Parathyroid adenoma (tissue), 2 donors: Measurements from ENCODE around the gene TMEM168.
A peak's percentile ranks its signal among the peaks of the same experiment; 100 is the strongest.

Experiments used
- H2AFZ ChIP-seq: fragments of 300-600 bp; sonication (generic); one replicate; pipeline ENCODE4 v1.7.0; 2017; ENCODE audit warnings: antibody characterized with exemption, mild to moderate bottlenecking
- H3K27ac ChIP-seq: fragments of 300-600 bp; sonication (generic); one replicate; pipeline ENCODE4 v1.7.0; 2017
- H3K27me3 ChIP-seq: fragments of 300-600 bp; sonication (generic); one replicate; pipeline ENCODE4 v1.7.0; 2017; ENCODE audit warnings: low read length; ENCODE audit not compliant: control insufficient read depth, insufficient read depth
- H3K36me3 ChIP-seq: fragments of 300-600 bp; sonication (generic); one replicate; pipeline ENCODE4 v1.7.0; 2017; ENCODE audit warnings: low read length; ENCODE audit not compliant: control insufficient read depth, insufficient read depth
- H3K4me1 ChIP-seq: fragments of 300-600 bp; sonication (generic); one replicate; pipeline ENCODE4 v1.7.0; 2017; ENCODE audit warnings: control low read depth
- H3K4me2 ChIP-seq: fragments of 300-600 bp; sonication (generic); one replicate; pipeline ENCODE4 v1.7.0; 2017; ENCODE audit warnings: low read length
- H3K4me3 ChIP-seq: fragments of 300-600 bp; sonication (generic); one replicate; pipeline ENCODE4 v1.7.0; 2017; ENCODE audit warnings: low read depth, low read length
- H3K79me2 ChIP-seq: fragments of 300-600 bp; sonication (generic); one replicate; pipeline ENCODE4 v1.7.0; 2017; ENCODE audit warnings: control low read depth
- H3K9ac ChIP-seq: fragments of 300-600 bp; sonication (generic); one replicate; pipeline ENCODE4 v1.7.0; 2017; ENCODE audit warnings: mild to moderate bottlenecking
- H3K9me3 ChIP-seq: fragments of 300-600 bp; sonication (generic); one replicate; pipeline ENCODE4 v1.7.0; 2017; ENCODE audit warnings: low read length; ENCODE audit not compliant: control insufficient read depth
- TF ChIP-seq, protein P1 (sequence below): fragments of 300-600 bp; sonication (generic); IDR thresholded peaks from one replicate; pipeline ENCODE4 v1.7.0; 2017; ENCODE audit warnings: antibody characterized with exemption, mild to moderate bottlenecking
- donor health status: primary hyperparathyroidism.

TMEM168 gene

DNA sequence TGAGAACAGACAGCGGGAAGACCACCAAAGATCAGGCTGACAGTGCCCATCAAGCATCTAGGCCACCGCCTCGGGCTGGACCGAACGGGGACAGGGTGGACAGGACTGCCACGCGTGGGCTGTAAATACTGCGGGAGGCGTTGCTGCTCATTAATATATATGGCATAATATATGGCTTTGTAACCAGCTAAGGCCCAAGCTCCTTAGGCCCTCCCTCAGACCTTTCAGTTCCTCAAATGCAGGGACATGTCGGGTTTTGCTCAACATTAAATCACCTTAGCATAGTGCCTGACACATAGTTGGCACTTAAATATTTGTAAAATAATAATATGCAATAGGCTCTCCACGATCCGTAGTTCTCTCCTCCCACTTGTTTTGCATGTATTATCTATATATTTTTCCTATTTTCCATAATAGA, 402 bp upstream of the TMEM168 start:
- H3K36me3 ChIP-seq, result no peaks in the 10 kb centered on the region
- peak overlapping the region; percentile 59 for H3K9ac ChIP-seq
- peak overlapping the region; percentile 92 for H3K4me3 ChIP-seq
- H3K27ac ChIP-seq, result peak overlapping the region; percentile 88
- H3K79me2 ChIP-seq, result peaks cover 20% of the 10 kb centered on the region
- H3K9me3 ChIP-seq, result no peaks in the 10 kb centered on the region
- peak overlapping the region; percentile 93 for H2AFZ ChIP-seq
- H3K4me2 ChIP-seq, result peak overlapping the region; percentile 61
- H3K4me1 ChIP-seq, result peaks cover 9% of the 10 kb centered on the region
- TF ChIP-seq, protein P1, sequence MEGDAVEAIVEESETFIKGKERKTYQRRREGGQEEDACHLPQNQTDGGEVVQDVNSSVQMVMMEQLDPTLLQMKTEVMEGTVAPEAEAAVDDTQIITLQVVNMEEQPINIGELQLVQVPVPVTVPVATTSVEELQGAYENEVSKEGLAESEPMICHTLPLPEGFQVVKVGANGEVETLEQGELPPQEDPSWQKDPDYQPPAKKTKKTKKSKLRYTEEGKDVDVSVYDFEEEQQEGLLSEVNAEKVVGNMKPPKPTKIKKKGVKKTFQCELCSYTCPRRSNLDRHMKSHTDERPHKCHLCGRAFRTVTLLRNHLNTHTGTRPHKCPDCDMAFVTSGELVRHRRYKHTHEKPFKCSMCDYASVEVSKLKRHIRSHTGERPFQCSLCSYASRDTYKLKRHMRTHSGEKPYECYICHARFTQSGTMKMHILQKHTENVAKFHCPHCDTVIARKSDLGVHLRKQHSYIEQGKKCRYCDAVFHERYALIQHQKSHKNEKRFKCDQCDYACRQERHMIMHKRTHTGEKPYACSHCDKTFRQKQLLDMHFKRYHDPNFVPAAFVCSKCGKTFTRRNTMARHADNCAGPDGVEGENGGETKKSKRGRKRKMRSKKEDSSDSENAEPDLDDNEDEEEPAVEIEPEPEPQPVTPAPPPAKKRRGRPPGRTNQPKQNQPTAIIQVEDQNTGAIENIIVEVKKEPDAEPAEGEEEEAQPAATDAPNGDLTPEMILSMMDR, result no peak
- H3K27me3 ChIP-seq, result no peaks in the 10 kb centered on the region

DNA sequence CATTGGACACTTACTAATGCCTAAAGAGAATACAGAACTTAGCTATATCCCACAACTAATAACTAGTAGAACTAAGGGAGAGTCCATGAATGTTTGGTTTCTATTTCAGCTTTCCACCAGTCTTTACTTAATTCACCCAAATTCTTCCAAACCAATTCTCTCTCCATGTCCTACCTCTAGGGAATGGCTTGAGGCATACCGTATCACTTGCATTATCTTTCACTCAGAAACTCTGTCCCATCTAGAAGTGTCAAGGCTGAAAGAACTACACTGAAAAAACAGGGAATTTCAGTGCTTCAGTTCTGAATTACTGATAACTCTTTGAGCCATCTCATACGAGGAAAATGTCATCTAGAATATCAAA, 758 bp downstream of the TMEM168 start:
- TF ChIP-seq, protein P1, result no peak
- Histone ChIP-seq H3K4me3 (peak overlapping the region; percentile 92), H3K79me2 (peaks cover 20% of the 10 kb centered on the region), H2AFZ (peak overlapping the region; percentile 93), H3K4me2 (peak overlapping the region; percentile 61), H3K4me1 (peaks cover 9% of the 10 kb centered on the region), H3K27ac (peak overlapping the region; percentile 88), H3K9ac (peak overlapping the region; percentile 59), H3K9me3 (no peaks in the 10 kb centered on the region), H3K27me3 (no peaks in the 10 kb centered on the region), H3K36me3 (no peaks in the 10 kb centered on the region)

GRCh38 chr7:112788778-112789343, 1.3 kb downstream of the TMEM168 start:
- Histone ChIP-seq H3K4me2 (peak overlapping the region; percentile 61), H3K36me3 (no peaks in the 10 kb centered on the region), H3K27me3 (no peaks in the 10 kb centered on the region), H3K4me3 (peak overlapping the region; percentile 92), H3K79me2 (peaks cover 20% of the 10 kb centered on the region), H3K27ac (no peak overlapping the region), H3K9me3 (no peaks in the 10 kb centered on the region), H3K4me1 (peaks cover 9% of the 10 kb centered on the region), H2AFZ (peak overlapping the region; percentile 93), H3K9ac (no peak overlapping the region)
- TF ChIP-seq, protein P1, result no peak

- H2AFZ ChIP-seq, result no peak overlapping the region
- H3K79me2 ChIP-seq, result peaks cover 33% of the 10 kb centered on the region
- H3K36me3 ChIP-seq, result no peaks in the 10 kb centered on the region
- TF ChIP-seq, protein P1, result no peak
- no peak overlapping the region for H3K4me3 ChIP-seq
- no peak overlapping the region for H3K4me2 ChIP-seq
- H3K4me1 ChIP-seq, result peaks cover 11% of the 10 kb centered on the region
- H3K27me3 ChIP-seq, result no peaks in the 10 kb centered on the region
- no peak overlapping the region for H3K9ac ChIP-seq
- H3K9me3 ChIP-seq, result no peaks in the 10 kb centered on the region
- H3K27ac ChIP-seq, result no peak overlapping the region
Measured at GRCh38 chr7:112784603-112785002, 5.6 kb downstream of the TMEM168 start.

DNA sequence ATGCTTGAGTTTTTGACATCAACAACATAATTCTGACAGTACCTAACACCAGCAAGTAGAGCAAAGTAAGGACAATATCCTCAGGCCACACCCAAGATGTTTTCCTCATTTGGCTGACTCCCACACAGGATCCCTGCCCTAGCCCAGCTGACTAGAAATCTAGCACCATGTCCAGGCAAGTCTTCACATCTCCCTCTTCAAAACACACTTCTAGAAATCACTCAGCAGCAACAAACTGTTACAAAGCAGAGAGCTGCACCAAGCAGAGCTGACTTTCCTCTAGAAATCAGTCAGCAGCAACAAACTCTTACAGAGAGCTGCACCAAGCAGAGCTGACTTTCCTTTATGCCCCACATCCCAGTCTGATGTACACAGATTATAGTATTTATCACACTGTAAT, 7.7 kb downstream of the TMEM168 start:
- Histone ChIP-seq H3K27me3 (no peaks in the 10 kb centered on the region), H3K9me3 (no peaks in the 10 kb centered on the region), H3K27ac (no peak overlapping the region), H2AFZ (no peak overlapping the region), H3K4me1 (peaks cover 3% of the 10 kb centered on the region), H3K4me2 (no peak overlapping the region), H3K9ac (no peak overlapping the region), H3K36me3 (no peaks in the 10 kb centered on the region), H3K79me2 (peaks cover 21% of the 10 kb centered on the region), H3K4me3 (no peak overlapping the region)
- TF ChIP-seq, protein P1, result no peak
